Naive thymus-derived CD8-positive, alpha-beta T cell (primary cell): Measurements from ENCODE around the gene CUX1. TPM values are rescaled to one million over a fixed set of nuclear protein-coding genes. Genes with fewer than 3 reads are reported as not detected.
"Not testable (repeated sequence)": the region's sequence is repeated elsewhere in the genome, so short reads cannot be mapped to it uniquely, and the experiment has no call there.

Experiments used
- ATAC-seq, 2 donors: fragments of 150-1000 bp; cut with Tn5 transposase in 1 of 2; sonication (Bioruptor Pico), chemical (Tn5 transposase) in 1 of 2; 1 replicate in 1 of 2; 2 replicates in 1 of 2; pipeline ENCODE4 v1.10.0; 2021; ENCODE audit warnings: mild to moderate bottlenecking in 2 of 2, moderate library complexity in 2 of 2
- POLR2A ChIA-PET: fragments of 350-600 bp; sonication (Branson Sonifier 250); formaldehyde crosslinking; loops from one replicate; lab custom pipeline; 2021; ENCODE audit warnings: antibody characterized with exemption; lab: Charles Lee
- DNase-seq, 10 donors: peaks; one replicate each; pipeline versions ENCODE4 v3.0.0 to v3.0.0-alpha.2; 2020 to 2022
- H3K27ac Mint-ChIP-seq, 10 donors: one replicate each; pipeline ENCODE4 v1.8.0; 2020 to 2022; ENCODE audit warnings: mild to moderate bottlenecking in 10 of 10, mixed read lengths in 10 of 10, moderate library complexity in 4 of 10, inconsistent platforms in 1 of 10
- H3K27me3 Mint-ChIP-seq, 5 donors: one replicate each; pipeline ENCODE4 v1.8.0; 2021 to 2022; ENCODE audit warnings: mixed read lengths in 5 of 5
- H3K36me3 Mint-ChIP-seq, 3 donors: one replicate each; pipeline ENCODE4 v1.8.0; 2020 to 2022; ENCODE audit warnings: mixed read lengths in 3 of 3, mild to moderate bottlenecking in 2 of 3, inconsistent platforms in 1 of 3
- H3K4me1 Mint-ChIP-seq, 4 donors: one replicate each; pipeline ENCODE4 v1.8.0; 2021 to 2022; ENCODE audit warnings: mixed read lengths in 4 of 4
- H3K4me3 Mint-ChIP-seq, 10 donors: one replicate each; pipeline ENCODE4 v1.8.0; 2020 to 2022; ENCODE audit warnings: mild to moderate bottlenecking in 10 of 10, mixed read lengths in 10 of 10, moderate library complexity in 6 of 10, inconsistent platforms in 1 of 10
- H3K9me3 Mint-ChIP-seq, 9 donors: one replicate each; pipeline ENCODE4 v1.8.0; 2020 to 2022; ENCODE audit warnings: mixed read lengths in 9 of 9, mild to moderate bottlenecking in 3 of 9, inconsistent platforms in 1 of 9, moderate library complexity in 1 of 9
- polyA plus RNA-seq, 3 donors: library from polyadenylated mRNA; unstranded; fragments of 300-500 nt; fragmentation: Illumina TruSeq; gene quantifications; one replicate each; pipeline ENCODE4 v1.2.3, GENCODE V29; 2021
- total RNA-seq, 8 experiments: library from RNA in 2 of 8; stranded (reverse) in 2 of 8; gene quantifications; one replicate each; pipeline ENCODE4 v1.2.3 and lab custom pipeline; 2021 to 2026

The CUX1 gene
- total and polyA plus RNA-seq, 5 experiments from 2014 or later, result 10.3 to 66.2 (median 24.1) TPM

DNA sequence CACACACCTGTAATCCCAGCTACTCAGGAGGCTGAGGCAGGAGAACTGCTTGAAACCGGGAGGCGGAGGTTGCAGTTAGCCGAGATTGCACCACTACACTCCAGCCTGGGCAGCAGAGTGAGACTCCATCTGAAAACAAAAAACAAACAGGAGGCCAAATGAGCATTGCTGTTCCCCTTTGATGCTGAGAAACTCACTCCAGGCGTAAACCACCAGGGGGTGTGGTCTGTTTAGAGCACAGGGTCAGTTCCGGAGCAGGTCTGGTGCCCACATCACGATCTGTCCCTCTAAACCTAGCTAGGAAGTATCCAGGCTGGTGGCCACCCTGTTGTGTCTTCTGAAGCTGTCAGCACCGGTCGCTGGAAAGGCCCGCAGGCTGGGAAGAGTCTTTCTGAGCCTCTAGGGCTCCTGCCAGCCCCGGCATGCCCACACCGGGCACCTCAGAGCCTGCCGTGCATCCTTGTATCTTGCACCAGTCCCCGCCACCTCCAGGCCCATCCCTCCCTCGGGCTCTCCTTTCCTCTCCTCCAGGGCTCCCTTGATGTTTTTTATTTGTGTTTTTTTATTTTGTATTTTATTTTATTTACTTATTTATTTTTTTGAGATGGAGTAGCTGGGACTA lies 402.9 kb downstream of the CUX1 start:
- Mint-ChIP-seq H3K4me3 (no peak overlapping the region), H3K27me3 (no peaks in the 10 kb centered on the region), H3K36me3 (peaks cover 0 to 26% (median 0%) of the 10 kb centered on the region in 3 donors), H3K9me3 (no peaks in the 10 kb centered on the region), H3K27ac (no peak overlapping the region), H3K4me1 (peaks cover 0 to 19% (median 3%) of the 10 kb centered on the region in 4 donors)
- POLR2A ChIA-PET, result interaction anchor here (1.0 kb wide), 1 partner anchor 10 kb away, joined by 3 read pairs; no protein-coding TSS in a partner anchor
- no peak for DNase-seq
- ATAC-seq, result no peak

GRCh38 chr7:102220960-102221800 lies 403.8 kb downstream of the CUX1 start:
- POLR2A ChIA-PET, result no interaction called here
- peaks cover 0 to 19% (median 3%) of the 10 kb centered on the region in 4 donors for H3K4me1 Mint-ChIP-seq
- peaks cover 0 to 20% (median 0%) of the 10 kb centered on the region in 3 donors for H3K36me3 Mint-ChIP-seq
- H3K27ac Mint-ChIP-seq, result no peak overlapping the region
- H3K4me3 Mint-ChIP-seq, result no peak overlapping the region
- H3K27me3 Mint-ChIP-seq, result no peaks in the 10 kb centered on the region
- DNase-seq, result no peak
- ATAC-seq, result no peak
- H3K9me3 Mint-ChIP-seq, result no peaks in the 10 kb centered on the region

- H3K4me1 Mint-ChIP-seq, result peaks cover 0 to 17% (median 1%) of the 10 kb centered on the region in 4 donors
- no peaks in the 10 kb centered on the region for H3K9me3 Mint-ChIP-seq
- H3K4me3 Mint-ChIP-seq, result peak overlapping the region in 1 of 10 donors; percentile 26
- no peak overlapping the region for H3K27ac Mint-ChIP-seq
- ATAC-seq (no peak), DNase-seq (no peak)
- peaks cover 0 to 18% (median under 1%) of the 10 kb centered on the region in 3 donors for H3K36me3 Mint-ChIP-seq
- POLR2A ChIA-PET, result no interaction called here
- no peaks in the 10 kb centered on the region for H3K27me3 Mint-ChIP-seq
Observed at GRCh38 chr7:102221961-102222360, 404.5 kb downstream of the CUX1 start.

DNA sequence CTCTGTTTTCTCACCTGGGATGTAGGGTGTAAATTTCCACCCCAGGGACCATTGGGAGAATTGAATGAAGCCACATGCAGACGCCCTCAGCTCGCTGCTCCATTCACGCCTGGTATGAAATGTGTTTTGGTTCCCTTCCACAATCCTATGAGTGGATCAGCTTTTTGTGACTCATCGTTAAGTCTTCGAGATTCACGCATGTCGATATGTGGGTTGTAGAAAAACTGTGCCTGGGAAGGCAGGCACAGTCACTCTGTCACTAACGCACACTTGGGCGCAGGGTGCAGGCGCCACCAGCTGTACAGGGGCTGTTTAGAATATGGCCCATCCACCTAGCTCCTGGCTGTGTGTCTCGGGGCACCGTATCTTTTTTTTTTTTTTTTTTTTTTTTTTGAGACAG lies 405.0 kb downstream of the CUX1 start:
- Mint-ChIP-seq H3K4me1 (peaks cover 0 to 17% (median 1%) of the 10 kb centered on the region in 4 donors), H3K4me3 (no peak overlapping the region), H3K27me3 (no peaks in the 10 kb centered on the region), H3K36me3 (peaks cover 0 to 23% (median 4%) of the 10 kb centered on the region in 3 donors), H3K27ac (no peak overlapping the region), H3K9me3 (no peaks in the 10 kb centered on the region)
- no peak for DNase-seq
- POLR2A ChIA-PET, result no interaction called here
- ATAC-seq, result no peak

- H3K36me3 Mint-ChIP-seq, result peaks cover 0 to 29% (median 4%) of the 10 kb centered on the region in 3 donors
- ATAC-seq, result peak in 1 of 2 donors; percentile 73
- POLR2A ChIA-PET, result no interaction called here
- no peaks in the 10 kb centered on the region for H3K9me3 Mint-ChIP-seq
- no peak overlapping the region for H3K4me3 Mint-ChIP-seq
- H3K4me1 Mint-ChIP-seq, result peaks cover 0 to 17% (median 1%) of the 10 kb centered on the region in 4 donors
- peak in 3 of 10 donors; percentile 6 to 20 (median 14) for DNase-seq
- H3K27ac Mint-ChIP-seq, result peak overlapping the region in 6 of 10 donors; percentile 42 to 84 (median 66)
- no peaks in the 10 kb centered on the region for H3K27me3 Mint-ChIP-seq
Observed at GRCh38 chr7:102223184-102223583, 405.8 kb downstream of the CUX1 start.

DNA sequence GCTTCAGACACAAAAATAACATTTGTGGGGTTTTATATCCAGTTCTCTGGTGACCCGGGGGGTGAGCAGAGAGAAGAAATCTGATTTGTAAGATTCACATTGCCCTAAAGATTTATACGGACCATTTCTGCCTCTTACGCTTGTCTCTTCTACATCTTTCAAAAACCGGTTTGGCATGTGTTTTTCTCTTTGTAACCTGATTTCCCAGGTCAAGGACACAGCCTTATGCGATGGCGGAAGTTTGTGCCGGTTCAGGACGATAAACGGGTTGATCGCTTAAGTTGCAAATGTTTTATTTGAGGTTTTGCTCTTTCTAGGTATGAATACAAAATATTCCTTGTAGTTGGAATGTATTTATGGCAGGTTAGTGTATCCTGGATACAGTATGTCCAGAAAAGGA lies 407.6 kb downstream of the CUX1 start:
- DNase-seq (no peak), ATAC-seq (no peak)
- H3K36me3 Mint-ChIP-seq, result peaks cover 0 to 37% (median 4%) of the 10 kb centered on the region in 3 donors
- peaks cover 0 to 17% (median 1%) of the 10 kb centered on the region in 4 donors for H3K4me1 Mint-ChIP-seq
- H3K9me3 Mint-ChIP-seq, result no peaks in the 10 kb centered on the region
- peak overlapping the region in 1 of 10 donors; percentile 43 for H3K27ac Mint-ChIP-seq
- POLR2A ChIA-PET, result no interaction called here
- no peaks in the 10 kb centered on the region for H3K27me3 Mint-ChIP-seq
- no peak overlapping the region for H3K4me3 Mint-ChIP-seq

- no peaks in the 10 kb centered on the region for H3K27me3 Mint-ChIP-seq
- H3K9me3 Mint-ChIP-seq, result no peaks in the 10 kb centered on the region
- DNase-seq (peak in 1 of 10 donors; percentile 52), ATAC-seq (no peak)
- no peak overlapping the region for H3K4me3 Mint-ChIP-seq
- peaks cover 0 to 7% (median 1%) of the 10 kb centered on the region in 4 donors for H3K4me1 Mint-ChIP-seq
- no peak overlapping the region for H3K27ac Mint-ChIP-seq
- H3K36me3 Mint-ChIP-seq, result peaks cover 0 to 51% (median 5%) of the 10 kb centered on the region in 3 donors
- POLR2A ChIA-PET, result no interaction called here
Observed at GRCh38 chr7:102227371-102227770, 409.9 kb downstream of the CUX1 start.

GRCh38 chr7:102228935-102229334 lies 411.5 kb downstream of the CUX1 start:
- Mint-ChIP-seq H3K27ac (no peak overlapping the region), H3K4me1 (no peaks in the 10 kb centered on the region), H3K27me3 (no peaks in the 10 kb centered on the region), H3K36me3 (peaks cover 0 to 66% (median 9%) of the 10 kb centered on the region in 3 donors), H3K4me3 (no peak overlapping the region), H3K9me3 (no peaks in the 10 kb centered on the region)
- DNase-seq (peak in 1 of 10 donors; percentile 52), ATAC-seq (no peak)
- POLR2A ChIA-PET, result no interaction called here

DNA sequence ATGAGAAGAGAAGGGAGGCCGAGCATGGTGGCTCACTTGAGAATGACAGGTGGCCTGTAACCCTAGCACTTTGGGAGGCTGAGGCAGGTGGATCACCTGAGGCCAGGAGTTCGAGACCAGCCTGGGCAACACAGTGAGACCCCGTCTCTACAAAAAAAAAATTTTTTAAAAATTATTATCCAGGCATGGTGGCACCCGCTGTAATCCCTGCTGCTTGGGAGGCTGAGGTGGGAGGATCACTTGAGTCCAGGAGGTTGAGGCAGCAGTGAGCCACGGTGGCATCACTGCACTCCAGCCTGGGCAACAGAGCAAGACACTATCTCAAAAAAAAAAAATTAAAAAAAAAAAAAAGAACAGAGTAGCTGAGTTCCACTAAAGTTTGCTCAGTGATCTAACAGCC lies 412.7 kb downstream of the CUX1 start:
- peak in 1 of 10 donors; percentile 15 for DNase-seq
- POLR2A ChIA-PET, result interaction anchor here (1.2 kb wide), 1 partner anchor 10 kb away, joined by 3 read pairs; no protein-coding TSS in a partner anchor
- peaks cover 0 to 71% (median 14%) of the 10 kb centered on the region in 3 donors for H3K36me3 Mint-ChIP-seq
- H3K4me3 Mint-ChIP-seq, H3K27ac Mint-ChIP-seq, H3K27me3 Mint-ChIP-seq, H3K4me1 Mint-ChIP-seq, ATAC-seq, H3K9me3 Mint-ChIP-seq: not testable (repeated sequence)

GRCh38 chr7:102230593-102230992 lies 413.2 kb downstream of the CUX1 start:
- ATAC-seq (no peak), DNase-seq (no peak)
- H3K27me3 Mint-ChIP-seq, result no peaks in the 10 kb centered on the region
- peaks cover 0 to 68% (median 14%) of the 10 kb centered on the region in 3 donors for H3K36me3 Mint-ChIP-seq
- H3K9me3 Mint-ChIP-seq, result no peaks in the 10 kb centered on the region
- H3K27ac Mint-ChIP-seq, result no peak overlapping the region
- POLR2A ChIA-PET, result interaction anchor here (1.2 kb wide), 1 partner anchor 11 kb away, joined by 3 read pairs; no protein-coding TSS in a partner anchor
- no peaks in the 10 kb centered on the region for H3K4me1 Mint-ChIP-seq
- no peak overlapping the region for H3K4me3 Mint-ChIP-seq

GRCh38 chr7:102232611-102233286 lies 415.3 kb downstream of the CUX1 start:
- POLR2A ChIA-PET, result no interaction called here
- Mint-ChIP-seq H3K4me3 (no peak overlapping the region), H3K36me3 (peaks cover 0 to 74% (median 10%) of the 10 kb centered on the region in 3 donors), H3K27me3 (no peaks in the 10 kb centered on the region), H3K27ac (peak overlapping the region in 2 of 10 donors; percentile 3 to 59), H3K4me1 (peaks cover 0 to 2% (median 0%) of the 10 kb centered on the region in 4 donors), H3K9me3 (no peaks in the 10 kb centered on the region)
- ATAC-seq (no peak), DNase-seq (peak in 1 of 10 donors; percentile 27)

DNA sequence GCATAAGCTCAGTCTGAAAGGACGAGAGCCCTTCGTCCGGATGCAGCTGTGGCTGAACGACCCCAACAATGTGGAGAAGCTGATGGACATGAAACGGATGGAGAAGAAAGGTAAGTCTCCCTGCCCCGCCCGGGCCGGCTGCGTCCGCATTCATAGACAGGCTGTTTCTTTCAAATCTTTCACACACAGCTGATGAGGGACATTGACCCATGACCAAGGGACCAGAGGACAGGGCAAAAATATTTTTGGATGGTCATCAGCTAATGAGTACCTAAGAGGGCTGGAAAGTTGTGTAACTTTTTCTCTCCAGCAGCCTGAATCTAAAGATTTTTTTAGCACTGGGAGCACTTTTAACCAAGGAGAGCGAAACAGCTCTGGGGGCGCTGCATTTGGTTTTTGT lies 416.7 kb downstream of the CUX1 start:
- ATAC-seq (no peak), DNase-seq (no peak)
- no peak overlapping the region for H3K4me3 Mint-ChIP-seq
- no peaks in the 10 kb centered on the region for H3K9me3 Mint-ChIP-seq
- POLR2A ChIA-PET, result no interaction called here
- H3K27me3 Mint-ChIP-seq, result no peaks in the 10 kb centered on the region
- peaks cover 0 to 68% (median 10%) of the 10 kb centered on the region in 3 donors for H3K36me3 Mint-ChIP-seq
- peaks cover 0 to 2% (median 0%) of the 10 kb centered on the region in 4 donors for H3K4me1 Mint-ChIP-seq
- no peak overlapping the region for H3K27ac Mint-ChIP-seq
